Measurements from ENCODE around the gene RELB.

GRCh38 chr19:44969437-44969836 is 31.8 kb upstream of the RELB start:
- TF ChIP-seq CTCF (IDR thresholded peaks at IDR 0.05), result no peak
- no peak for TF ChIP-seq POLR2A (IDR thresholded peaks at IDR 0.05)
